ENCODE measurements around the gene SPG21.

GRCh38 chr15:64970698-64971097 lies 19.0 kb downstream of the SPG21 start:
- TF ChIP-seq, protein P1, sequence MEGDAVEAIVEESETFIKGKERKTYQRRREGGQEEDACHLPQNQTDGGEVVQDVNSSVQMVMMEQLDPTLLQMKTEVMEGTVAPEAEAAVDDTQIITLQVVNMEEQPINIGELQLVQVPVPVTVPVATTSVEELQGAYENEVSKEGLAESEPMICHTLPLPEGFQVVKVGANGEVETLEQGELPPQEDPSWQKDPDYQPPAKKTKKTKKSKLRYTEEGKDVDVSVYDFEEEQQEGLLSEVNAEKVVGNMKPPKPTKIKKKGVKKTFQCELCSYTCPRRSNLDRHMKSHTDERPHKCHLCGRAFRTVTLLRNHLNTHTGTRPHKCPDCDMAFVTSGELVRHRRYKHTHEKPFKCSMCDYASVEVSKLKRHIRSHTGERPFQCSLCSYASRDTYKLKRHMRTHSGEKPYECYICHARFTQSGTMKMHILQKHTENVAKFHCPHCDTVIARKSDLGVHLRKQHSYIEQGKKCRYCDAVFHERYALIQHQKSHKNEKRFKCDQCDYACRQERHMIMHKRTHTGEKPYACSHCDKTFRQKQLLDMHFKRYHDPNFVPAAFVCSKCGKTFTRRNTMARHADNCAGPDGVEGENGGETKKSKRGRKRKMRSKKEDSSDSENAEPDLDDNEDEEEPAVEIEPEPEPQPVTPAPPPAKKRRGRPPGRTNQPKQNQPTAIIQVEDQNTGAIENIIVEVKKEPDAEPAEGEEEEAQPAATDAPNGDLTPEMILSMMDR (conservative IDR thresholded peaks at IDR 0.05; ENCODE audit: low read depth, low read length): no peak
- TF ChIP-seq EZH2 (IDR thresholded peaks at IDR 0.05; ENCODE audit: borderline replicate concordance, low read depth, low read length, poor library complexity, severe bottlenecking): no peak
